Neural progenitor cell (in vitro differentiated cells): ENCODE results near the gene OBI1.

Experiments
- CTCF ChIP-seq: fragments of 200-600 bp; sonication (generic); IDR thresholded peaks from 2 replicates; pipeline ENCODE4 v1.5.1; 2017; ENCODE audit warnings: antibody characterized with exemption, mild to moderate bottlenecking
- EZH2 ChIP-seq: fragments of 200-600 bp; sonication (generic); IDR thresholded peaks from 2 replicates; pipeline ENCODE4 v1.6.1; 2017; ENCODE audit warnings: antibody characterized with exemption, mild to moderate bottlenecking, moderate library complexity
- EZH2phosphoT487 ChIP-seq: fragments of 200-600 bp; sonication (generic); IDR thresholded peaks from 2 replicates; pipeline ENCODE4 v1.6.1; 2017; ENCODE audit warnings: antibody characterized with exemption

- TF ChIP-seq CTCF: peak; percentile 82
- TF ChIP-seq EZH2: peak; percentile 55
- no peak for TF ChIP-seq EZH2phosphoT487
Observed at GRCh38 chr13:78586706-78587105, 72.2 kb downstream of the OBI1 start.
